K562 (cell line): ENCODE measurements around the gene CDC20. TPM values are rescaled to one million over a fixed set of nuclear protein-coding genes. Genes with fewer than 3 reads are reported as not detected.

ENCODE experiments used
- BRD4 ChIP-seq: fragments of 200-600 bp; sonication (generic); IDR thresholded peaks from 2 replicates; pipeline ENCODE4 v1.6.1; 2017; ENCODE audit warnings: inconsistent platforms
- E2F1 ChIP-seq: sonication (generic); formaldehyde crosslinking; IDR thresholded peaks from 2 replicates; pipeline ENCODE4 v1.8.1; 2023; ENCODE audit warnings: mild to moderate bottlenecking, missing genetic modification reagents, moderate library complexity
- E2F3 ChIP-seq: fragments of 250-450 bp; sonication (Bioruptor Pico); IDR thresholded peaks from 2 replicates; pipeline ENCODE4 v1.4.0; 2020; ENCODE audit warnings: mild to moderate bottlenecking
- HNRNPL ChIP-seq: fragments of 200-400 bp; formaldehyde crosslinking; IDR thresholded peaks from 2 replicates; pipeline ENCODE4 v1.6.1; 2017; ENCODE audit warnings: low read depth, mild to moderate bottlenecking, low read length
- JUN ChIP-seq, 2 experiments: sonication (generic) in 1 of 2; formaldehyde crosslinking in 1 of 2; IDR thresholded peaks; 2 replicates each; pipeline versions ENCODE4 v1.6.1 to v1.8.0; 2012 to 2022; ENCODE audit warnings: borderline replicate concordance in 2 of 2, mild to moderate bottlenecking in 2 of 2, improper control_type of control experiment in 1 of 2, low read depth in 1 of 2, low read length in 1 of 2, missing genetic modification reagents in 1 of 2
- NRF1 ChIP-seq, 2 experiments: fragments of 450-650 bp; IDR thresholded peaks in 1 of 2; conservative IDR thresholded peaks in 1 of 2; 2 replicates each; pipeline ENCODE4 v1.6.1; 2014; ENCODE audit warnings: mild to moderate bottlenecking in 2 of 2
- RUNX1 ChIP-seq: sonication (generic); IDR thresholded peaks from 2 replicates; pipeline ENCODE4 v1.6.1; 2016; ENCODE audit warnings: antibody characterized with exemption, low read depth
- SIRT6 ChIP-seq: IDR thresholded peaks from one replicate; pipeline ENCODE4 v1.6.1; 2012; ENCODE audit warnings: low read depth, mild to moderate bottlenecking, control low read depth, inconsistent platforms, low read length, moderate library complexity
- TCF7 ChIP-seq: sonication (generic); IDR thresholded peaks from 2 replicates; pipeline ENCODE4 v1.6.1; 2016; ENCODE audit warnings: antibody characterized with exemption, borderline replicate concordance
- THAP12 ChIP-seq: fragments of 250-450 bp; sonication (Bioruptor Pico); IDR thresholded peaks from 2 replicates; pipeline ENCODE4 v1.9.0; 2021; ENCODE audit warnings: mild to moderate bottlenecking, inconsistent platforms
- THRAP3 ChIP-seq: fragments of 450-650 bp; IDR thresholded peaks from 2 replicates; pipeline ENCODE4 v1.6.1; 2016; ENCODE audit warnings: mild to moderate bottlenecking, inconsistent platforms, borderline replicate concordance
- ZBTB11 ChIP-seq, 3 experiments: fragments of 200-800 bp in 1 of 3; fragments of 250-450 bp in 1 of 3; fragments of 450-650 bp in 1 of 3; sonication (Bioruptor Pico) in 1 of 3; sonication (Bioruptor generic) in 1 of 3; formaldehyde crosslinking in 1 of 3; IDR thresholded peaks; 2 replicates each; pipeline versions ENCODE4 v1.6.1 to v1.8.0; 2016 to 2022; ENCODE audit warnings: mild to moderate bottlenecking in 2 of 3, missing genetic modification characterization in 2 of 3, missing compliant biosample characterization in 1 of 3, moderate library complexity in 1 of 3
- ZBTB2 ChIP-seq: fragments of 450-650 bp; IDR thresholded peaks from 2 replicates; pipeline ENCODE4 v1.6.1; 2016; ENCODE audit warnings: antibody characterized with exemption
- ZFP30 ChIP-seq: fragments of 250-450 bp; sonication (Bioruptor Pico); IDR thresholded peaks from 2 replicates; pipeline ENCODE4 v1.8.0; 2022; ENCODE audit warnings: moderate library complexity, mild to moderate bottlenecking, inconsistent platforms, borderline replicate concordance
- ZFP91 ChIP-seq: sonication (generic); formaldehyde crosslinking; IDR thresholded peaks from 2 replicates; pipeline ENCODE4 v1.8.0; 2022; ENCODE audit warnings: mild to moderate bottlenecking, missing genetic modification reagents
- ZNF134 ChIP-seq: fragments of 250-450 bp; sonication (Bioruptor Pico); conservative IDR thresholded peaks from 2 replicates; pipeline ENCODE4 v1.4.0; 2020
- ZNF347 ChIP-seq: fragments of 450-650 bp; formaldehyde crosslinking; IDR thresholded peaks from 2 replicates; pipeline ENCODE4 v1.4.0; 2020; ENCODE audit warnings: low read depth, mild to moderate bottlenecking, moderate library complexity
- polyA plus RNA-seq, 8 experiments: library from polyadenylated mRNA; depleted of rRNA in 4 of 8; stranded (reverse) in 5 of 8; unstranded in 3 of 8; fragments of >200 nt; fragmentation: Nextera tagmentation in 2 of 8; fragmentation: Illumina TruSeq in 1 of 8; extraction: Ambion mirVana in 2 of 8; extraction: Trizol in 1 of 8; gene quantifications; 2 replicates each; pipeline versions ENCODE4 v1.2.1 to v1.2.3, GENCODE V29; 2011 to 2014; ENCODE audit warnings: inconsistent platforms in 1 of 8, missing spikeins in 1 of 8
- total RNA-seq, 7 experiments: library from RNA; depleted of rRNA in 6 of 7; stranded (reverse); fragments of >200 nt in 6 of 7; fragmentation: Illumina TruSeq in 2 of 7; extraction: Trizol in 2 of 7; gene quantifications; 2 replicates each; pipeline versions ENCODE4 v1.2.1 to v1.2.3, GENCODE V29; 2011 to 2021; ENCODE audit warnings: low replicate concordance in 1 of 7

CDC20 gene
- total and polyA plus RNA-seq, 9 of the 15 experiments (the other 6 are each of a cell fraction or from before 2014, with no cell fraction given), result 45.2 to 224 (median 121) TPM

GRCh38 chr1:43321331-43321891 lies 37.4 kb upstream of the CDC20 start (continued):
- TF ChIP-seq ZBTB11 (CRISPR knock-in tag; IDR thresholded peaks at IDR 0.05), result no peak
- TF ChIP-seq E2F3 (CRISPR knock-in tag), result no peak
- peak; percentile 94 for TF ChIP-seq TCF7
- no peak for TF ChIP-seq ZNF347 (CRISPR knock-in tag)
- no peak for TF ChIP-seq NRF1 (conservative IDR thresholded peaks at IDR 0.05 in 1 of 2, IDR thresholded peaks at IDR 0.05 in 1 of 2)
- TF ChIP-seq ZFP91, result no peak
- no peak for TF ChIP-seq THAP12
- TF ChIP-seq ZBTB2, result no peak
- no peak for TF ChIP-seq SIRT6
- TF ChIP-seq JUN (IDR thresholded peaks at IDR 0.05; ENCODE audit: borderline replicate concordance, low read depth, low read length), result peak; percentile 86; the same call in 1 of the 2 replicates
- no peak for TF ChIP-seq JUN (CRISPR knock-in tag; IDR thresholded peaks at IDR 0.05; ENCODE audit: borderline replicate concordance)
- TF ChIP-seq BRD4, result no peak
- TF ChIP-seq ZFP30 (CRISPR knock-in tag), result no peak
- no peak for TF ChIP-seq E2F1 (CRISPR knock-in tag)
- no peak for TF ChIP-seq RUNX1
- no peak for TF ChIP-seq HNRNPL
- no peak for TF ChIP-seq THRAP3
- TF ChIP-seq ZNF134 (CRISPR knock-in tag), result no peak
